H54 (cell line): ENCODE measurements around the gene SVIL.

Source experiments
- DNase-seq: peaks from one replicate; pipeline ENCODE4 v3.0.0; 2011; ENCODE audit warnings: low spot score, mixed read lengths; ENCODE audit not compliant: insufficient read length
- FAIRE-seq: peaks from 3 replicates; lab custom pipeline; 2011; peaks lifted over from hg19 to GRCh38; lab: Jason Lieb, UNC
- POLR2A ChIP-seq: IDR thresholded peaks from 2 replicates; pipeline ENCODE4 v1.6.1; 2011; ENCODE audit warnings: low read depth, mild to moderate bottlenecking, low read length

SVIL gene

GRCh38 chr10:29658984-29659965 is 24.5 kb upstream of the SVIL start:
- DNase-seq: peak; percentile 71
- FAIRE-seq: peak; percentile 97
- no peak for TF ChIP-seq POLR2A

- DNase-seq: no peak
- FAIRE-seq: no peak
- no peak for TF ChIP-seq POLR2A
Observed at GRCh38 chr10:29657719-29658274, 23.0 kb upstream of the SVIL start.

- DNase-seq: no peak
- no peak for TF ChIP-seq POLR2A
- FAIRE-seq: no peak
Observed at GRCh38 chr10:29656451-29656992, 21.8 kb upstream of the SVIL start.

- TF ChIP-seq POLR2A: no peak
- FAIRE-seq: no peak
- no peak for DNase-seq
Observed at GRCh38 chr10:29652192-29652591, 17.4 kb upstream of the SVIL start.

GRCh38 chr10:29651767-29652166 is 17.0 kb upstream of the SVIL start:
- DNase-seq (no peak), FAIRE-seq (no peak)
- TF ChIP-seq POLR2A: no peak

GRCh38 chr10:29650552-29650944 is 15.8 kb upstream of the SVIL start:
- no peak for FAIRE-seq
- TF ChIP-seq POLR2A: no peak

GRCh38 chr10:29649561-29650551 is 15.1 kb upstream of the SVIL start:
- DNase-seq (no peak), FAIRE-seq (no peak)
- no peak for TF ChIP-seq POLR2A

More at GRCh38 chr10:29650552-29650944, 15.8 kb upstream of the SVIL start:
- no peak for DNase-seq

GRCh38 chr10:29648983-29649268 is 14.2 kb upstream of the SVIL start:
- DNase-seq: no peak
- FAIRE-seq: no peak
- TF ChIP-seq POLR2A: no peak

GRCh38 chr10:29648114-29648982 is 13.6 kb upstream of the SVIL start:
- DNase-seq: no peak
- no peak for FAIRE-seq
- TF ChIP-seq POLR2A: no peak

- no peak for FAIRE-seq
- TF ChIP-seq POLR2A: no peak
- no peak for DNase-seq
Observed at GRCh38 chr10:29647478-29647877, 12.7 kb upstream of the SVIL start.

- FAIRE-seq: no peak
- DNase-seq: no peak
- no peak for TF ChIP-seq POLR2A
Observed at GRCh38 chr10:29646960-29647461, 12.2 kb upstream of the SVIL start.

GRCh38 chr10:29646238-29646902 is 11.6 kb upstream of the SVIL start:
- no peak for FAIRE-seq
- TF ChIP-seq POLR2A: no peak
- DNase-seq: no peak
